Keratinocyte (primary cell): Measurements from ENCODE around the gene CCM2.

Source experiments
- EZH2 ChIP-seq: IDR thresholded peaks from one replicate; pipeline ENCODE4 v1.6.1; 2012; ENCODE audit warnings: inconsistent platforms, mild to moderate bottlenecking, low read length, moderate library complexity
- TF ChIP-seq, protein P1 (sequence below), 3 experiments: IDR thresholded peaks in 1 of 3; conservative IDR thresholded peaks in 1 of 3; optimal IDR thresholded peaks in 1 of 3; 2 replicates in 2 of 3; 3 replicates in 1 of 3; pipeline versions ENCODE3 to v1.5.1; 2011; ENCODE audit warnings: low read length in 3 of 3, mild to moderate bottlenecking in 3 of 3, moderate library complexity in 2 of 3, control low read depth in 1 of 3, inconsistent platforms in 1 of 3; ENCODE audit not compliant: insufficient read depth in 2 of 3; ENCODE audit errors: extremely low read depth in 1 of 3

DNA sequence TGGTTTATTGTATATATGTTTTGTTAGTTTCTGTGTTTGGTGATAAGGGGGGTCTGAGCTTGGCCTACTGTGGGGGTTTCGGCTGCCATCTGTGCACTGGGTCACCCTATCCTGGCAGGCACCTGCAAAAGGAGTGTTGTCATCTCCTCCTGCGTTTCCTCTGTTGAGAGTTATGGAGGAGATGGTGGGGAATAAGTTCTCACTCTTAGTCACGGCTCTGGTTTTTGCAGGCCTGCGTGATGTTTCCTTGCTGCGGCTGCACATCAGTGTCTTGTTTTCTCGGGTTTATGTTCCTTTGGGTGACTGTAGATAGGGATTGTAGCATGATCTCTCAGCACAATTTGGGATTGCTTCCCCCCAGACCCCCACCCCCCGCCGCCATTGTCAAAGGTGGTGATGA lies 36.8 kb downstream of the CCM2 start:
- TF ChIP-seq, protein P1, sequence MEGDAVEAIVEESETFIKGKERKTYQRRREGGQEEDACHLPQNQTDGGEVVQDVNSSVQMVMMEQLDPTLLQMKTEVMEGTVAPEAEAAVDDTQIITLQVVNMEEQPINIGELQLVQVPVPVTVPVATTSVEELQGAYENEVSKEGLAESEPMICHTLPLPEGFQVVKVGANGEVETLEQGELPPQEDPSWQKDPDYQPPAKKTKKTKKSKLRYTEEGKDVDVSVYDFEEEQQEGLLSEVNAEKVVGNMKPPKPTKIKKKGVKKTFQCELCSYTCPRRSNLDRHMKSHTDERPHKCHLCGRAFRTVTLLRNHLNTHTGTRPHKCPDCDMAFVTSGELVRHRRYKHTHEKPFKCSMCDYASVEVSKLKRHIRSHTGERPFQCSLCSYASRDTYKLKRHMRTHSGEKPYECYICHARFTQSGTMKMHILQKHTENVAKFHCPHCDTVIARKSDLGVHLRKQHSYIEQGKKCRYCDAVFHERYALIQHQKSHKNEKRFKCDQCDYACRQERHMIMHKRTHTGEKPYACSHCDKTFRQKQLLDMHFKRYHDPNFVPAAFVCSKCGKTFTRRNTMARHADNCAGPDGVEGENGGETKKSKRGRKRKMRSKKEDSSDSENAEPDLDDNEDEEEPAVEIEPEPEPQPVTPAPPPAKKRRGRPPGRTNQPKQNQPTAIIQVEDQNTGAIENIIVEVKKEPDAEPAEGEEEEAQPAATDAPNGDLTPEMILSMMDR (optimal IDR thresholded peaks at IDR 0.05 in 1 of 3, IDR thresholded peaks at IDR 0.05 in 1 of 3, conservative IDR thresholded peaks at IDR 0.05 in 1 of 3; ENCODE audit: extremely low read depth in 1 of 3, insufficient read depth in 2 of 3, low read length in 3 of 3): no peak
- TF ChIP-seq EZH2: no peak
